Activated gamma-delta T cell treated with Interleukin-2 at 50 U/mL for 16 hours (primary cell): Measurements from ENCODE around the gene GABBR1.
"Not testable (repeated sequence)": the region's sequence is repeated elsewhere in the genome, so short reads cannot be mapped to it uniquely, and the experiment has no call there.

Experiments used
- DNase-seq: peaks from one replicate; pipeline ENCODE4 v3.0.0-alpha.2; 2020

GABBR1 gene

GRCh38 chr6:29632789-29633533 is at the start of gene GABBR1:
Gene GABBR1, minus strand, starts transcription at chr6:29633183. Its CDS starts 798 bp downstream, at chr6:29632385.
- peak; percentile 56 for DNase-seq

GRCh38 chr6:29681811-29682210 is 48.8 kb upstream of the GABBR1 start:
- DNase-seq, result no peak

- no peak for DNase-seq
Measured at GRCh38 chr6:29680904-29681303, 47.9 kb upstream of the GABBR1 start, which contains the start of gene ZFP57. Gene ZFP57, minus strand, starts transcription at chr6:29681152. Its CDS starts 4,149 bp downstream, at chr6:29677003.

- no peak for DNase-seq
Measured at GRCh38 chr6:29680416-29680815, 47.4 kb upstream of the GABBR1 start.

- DNase-seq, result no peak
Measured at GRCh38 chr6:29679962-29680361, 47.0 kb upstream of the GABBR1 start.

GRCh38 chr6:29678114-29678513 is 45.1 kb upstream of the GABBR1 start:
- DNase-seq, result no peak

GRCh38 chr6:29676981-29677601 is 44.1 kb upstream of the GABBR1 start:
- no peak for DNase-seq

- DNase-seq, result no peak
Measured at GRCh38 chr6:29675561-29675960, 42.6 kb upstream of the GABBR1 start.

GRCh38 chr6:29674008-29674407 is 41.0 kb upstream of the GABBR1 start:
- no peak for DNase-seq

GRCh38 chr6:29673161-29673560 is 40.2 kb upstream of the GABBR1 start:
- no peak for DNase-seq

- DNase-seq, result not testable (repeated sequence)
Measured at GRCh38 chr6:29672116-29672515, 39.1 kb upstream of the GABBR1 start.

GRCh38 chr6:29671026-29671425 is 38.0 kb upstream of the GABBR1 start:
- no peak for DNase-seq

- no peak for DNase-seq
Measured at GRCh38 chr6:29667158-29667557, 34.2 kb upstream of the GABBR1 start.

- DNase-seq, result no peak
Measured at GRCh38 chr6:29666826-29667130, 33.8 kb upstream of the GABBR1 start.

- DNase-seq, result no peak
Measured at GRCh38 chr6:29665942-29666825, 33.2 kb upstream of the GABBR1 start.

GRCh38 chr6:29663300-29664042 is 30.5 kb upstream of the GABBR1 start:
- DNase-seq, result no peak

- DNase-seq, result not testable (repeated sequence)
Measured at GRCh38 chr6:29661502-29662141, 28.6 kb upstream of the GABBR1 start.

- no peak for DNase-seq
Measured at GRCh38 chr6:29661071-29661470, 28.1 kb upstream of the GABBR1 start.

GRCh38 chr6:29656798-29657197 is 23.8 kb upstream of the GABBR1 start, which contains the start of gene MOG:
Gene MOG, plus strand, starts transcription at chr6:29657092. Its CDS starts 118 bp downstream, at chr6:29657210.
- DNase-seq, result no peak

GRCh38 chr6:29656157-29656556 is 23.2 kb upstream of the GABBR1 start:
- DNase-seq, result no peak

- DNase-seq, result no peak
Measured at GRCh38 chr6:29655658-29656057, 22.7 kb upstream of the GABBR1 start.

- DNase-seq, result peak; percentile 48
Measured at GRCh38 chr6:29653452-29654038, 20.6 kb upstream of the GABBR1 start.
